IMR-90 (cell line): ENCODE results near the gene C9orf78. TPM values are rescaled to one million over a fixed set of nuclear protein-coding genes. Genes with fewer than 3 reads are reported as not detected.
A peak's percentile ranks its signal among the peaks of the same experiment; 100 is the strongest.

Experiments used
- ATAC-seq: fragments of 200-7000 bp; cut with Tn5 transposase; 2 replicates; pipeline ENCODE4 v1.9.1; 2020; ENCODE audit warnings: low read depth, mild to moderate bottlenecking, moderate library complexity
- BruUV-seq: library from RNA; stranded (reverse); fragments of 400-500 nt; replicated peaks from 2 replicates; lab custom pipeline; 2021; lab: Mats Ljungman, UMichigan
- CTCF ChIA-PET: fragments of 300-600 bp; formaldehyde crosslinking; extraction: SDS; loops from one replicate; lab custom pipeline; 2021; ENCODE audit warnings: antibody characterized with exemption; lab: Yijun Ruan, JAX
- POLR2A ChIA-PET: fragments of 300-600 bp; sonication (Branson Sonifier 250); formaldehyde crosslinking; loops from one replicate; lab custom pipeline; 2022; ENCODE audit warnings: antibody characterized with exemption; ENCODE audit not compliant: unreplicated experiment; lab: Charles Lee
- DNase-seq: peaks from one replicate; pipeline ENCODE4 v3.0.0; 2013
- H2AFZ ChIP-seq: replicated peaks from 2 replicates; pipeline ENCODE3; 2013; ENCODE audit warnings: low read length, mild to moderate bottlenecking; ENCODE audit not compliant: poor library complexity
- H2AK5ac ChIP-seq: 2 replicates; pipeline ENCODE4 v1.6.1; 2013; ENCODE audit warnings: low read depth, low read length, inconsistent platforms
- H2AK9ac ChIP-seq: replicated peaks from 2 replicates; pipeline ENCODE3; 2013; ENCODE audit warnings: mild to moderate bottlenecking, low read depth, low read length, moderate library complexity; ENCODE audit not compliant: poor library complexity
- H2BK120ac ChIP-seq: 2 replicates; pipeline ENCODE4 v1.6.1; 2013; ENCODE audit warnings: low read depth, low read length, inconsistent platforms
- H2BK15ac ChIP-seq: 3 replicates; pipeline ENCODE4 v1.6.1; 2013; ENCODE audit warnings: low read depth, low read length, inconsistent platforms
- H2BK20ac ChIP-seq: 2 replicates; pipeline ENCODE4 v1.6.1; 2013; ENCODE audit warnings: low read depth, mild to moderate bottlenecking, inconsistent platforms, low read length, moderate library complexity
- H2BK5ac ChIP-seq: 2 replicates; pipeline ENCODE4 v1.6.1; 2013; ENCODE audit warnings: mild to moderate bottlenecking, low read depth, low read length, inconsistent platforms; ENCODE audit not compliant: poor library complexity, severe bottlenecking
- H3K14ac ChIP-seq: replicated peaks from 2 replicates; pipeline ENCODE4 v1.6.1; 2013; ENCODE audit warnings: low read depth, low read length, inconsistent platforms
- H3K18ac ChIP-seq: 2 replicates; pipeline ENCODE4 v1.6.1; 2013; ENCODE audit warnings: low read depth, low read length, control low read depth
- H3K23ac ChIP-seq: 2 replicates; pipeline ENCODE4 v1.6.1; 2013; ENCODE audit warnings: low read depth, low read length, inconsistent platforms
- H3K27ac ChIP-seq: 2 replicates; pipeline ENCODE4 v1.5.1; 2013; ENCODE audit warnings: mild to moderate bottlenecking, control low read depth, low read length; ENCODE audit not compliant: insufficient read depth
- H3K27me3 ChIP-seq: 2 replicates; pipeline ENCODE4 v1.6.1; 2013; ENCODE audit warnings: low read length; ENCODE audit not compliant: control insufficient read depth, insufficient read depth
- H3K36me3 ChIP-seq: 2 replicates; pipeline ENCODE4 v1.6.1; 2013; ENCODE audit warnings: low read length, mixed read lengths; ENCODE audit not compliant: control insufficient read depth, insufficient read depth
- H3K4ac ChIP-seq: 2 replicates; pipeline ENCODE4 v1.6.1; 2013; ENCODE audit warnings: low read depth, low read length, inconsistent platforms
- H3K4me1 ChIP-seq: 2 replicates; pipeline ENCODE4 v1.6.1; 2013; ENCODE audit warnings: low read length, mixed read lengths; ENCODE audit not compliant: control insufficient read depth, insufficient read depth
- H3K4me2 ChIP-seq: 2 replicates; pipeline ENCODE4 v1.6.1; 2013; ENCODE audit warnings: low read depth, mild to moderate bottlenecking, control low read depth, low read length, moderate library complexity
- H3K4me3 ChIP-seq: 2 replicates; pipeline ENCODE4 v1.5.1; 2013; ENCODE audit warnings: low read depth, mild to moderate bottlenecking, control low read depth, low read length, moderate library complexity; ENCODE audit not compliant: insufficient read depth
- H3K56ac ChIP-seq: 2 replicates; pipeline ENCODE4 v1.6.1; 2013; ENCODE audit warnings: low read length, inconsistent platforms; ENCODE audit not compliant: insufficient read depth; ENCODE audit errors: extremely low read depth
- H3K79me1 ChIP-seq, 2 experiments: 2 replicates each; pipeline ENCODE4 v1.6.1; 2013; ENCODE audit warnings: low read length in 2 of 2, inconsistent platforms in 1 of 2, low read depth in 1 of 2
- H3K9ac ChIP-seq: 2 replicates; pipeline ENCODE4 v1.6.1; 2013; ENCODE audit warnings: low read depth, low read length, control low read depth
- H3K9me1 ChIP-seq: 2 replicates; pipeline ENCODE4 v1.6.1; 2013; ENCODE audit warnings: low read length, inconsistent platforms; ENCODE audit not compliant: insufficient read depth
- H3K9me3 ChIP-seq: 2 replicates; pipeline ENCODE4 v1.6.1; 2013; ENCODE audit warnings: low read length; ENCODE audit not compliant: control insufficient read depth, insufficient read depth
- H4K20me1 ChIP-seq: 2 replicates; pipeline ENCODE4 v1.6.1; 2013; ENCODE audit warnings: low read length, inconsistent platforms; ENCODE audit not compliant: insufficient read depth
- H4K5ac ChIP-seq: 2 replicates; pipeline ENCODE4 v1.6.1; 2013; ENCODE audit warnings: mild to moderate bottlenecking, low read depth, low read length, control low read depth
- H4K8ac ChIP-seq, 2 experiments: 2 replicates each; pipeline ENCODE4 v1.6.1; 2013; ENCODE audit warnings: low read depth in 2 of 2, low read length in 2 of 2, control low read depth in 1 of 2, inconsistent platforms in 1 of 2
- H4K91ac ChIP-seq: 2 replicates; pipeline ENCODE4 v1.6.1; 2013; ENCODE audit warnings: low read depth, low read length, inconsistent platforms; ENCODE audit not compliant: insufficient read depth
- FOS ChIP-seq: fragments of 150-350 bp; IDR thresholded peaks from 2 replicates; pipeline ENCODE4 v1.6.1; 2016; ENCODE audit warnings: low read depth, low read length
- MAZ ChIP-seq: IDR thresholded peaks from 2 replicates; pipeline ENCODE4 v1.6.1; 2012; ENCODE audit warnings: low read depth, mild to moderate bottlenecking, low read length, improper control_type of control experiment, moderate library complexity, borderline replicate concordance
- NFE2L2 ChIP-seq: fragments of 150-350 bp; IDR thresholded peaks from 2 replicates; pipeline ENCODE4 v1.6.1; 2016; ENCODE audit warnings: low read depth, mild to moderate bottlenecking, low read length
- RCOR1 ChIP-seq: IDR thresholded peaks from 2 replicates; pipeline ENCODE4 v1.6.1; 2012; ENCODE audit warnings: mild to moderate bottlenecking, low read length, improper control_type of control experiment; ENCODE audit not compliant: insufficient replicate concordance
- WGBS, 2 experiments: methylation state at CpG; one replicate each; pipeline versions ENCODE4 v1.1.5 to v1.1.7; 2013; ENCODE audit warnings: missing lambda C conversion rate in 2 of 2; ENCODE audit not compliant: insufficient read length in 1 of 2; ENCODE audit errors: extremely low coverage in 2 of 2; 5-methylcytosine and 5-hydroxymethylcytosine counted together
- dilution Hi-C: fragments of 300-500 bp; cut with HindIII; formaldehyde crosslinking; loops from one replicate; pipeline ENCODE4 v1.14.3; 2018; ENCODE audit warnings: low sequenced_read_pairs; ENCODE audit not compliant: unreplicated experiment
- in situ Hi-C: fragments of 300-500 bp; cut with MboI; formaldehyde crosslinking; loops from 3 replicates; pipeline ENCODE4 v1.14.3; 2019; ENCODE audit warnings: low sequenced_read_pairs, inconsistent platforms, mixed read lengths
- intact Hi-C: fragments of 100-400 bp; cut with micrococcal nuclease; formaldehyde crosslinking; loops from 2 replicates; pipeline ENCODE4 v1.10.0; 2022
- polyA plus RNA-seq, 3 experiments: library from polyadenylated mRNA; depleted of rRNA; stranded (reverse); fragments of >200 nt; gene quantifications; 2 replicates each; pipeline ENCODE4 v1.2.3, GENCODE V29; 2012; ENCODE audit warnings: low replicate concordance in 1 of 3
- total RNA-seq: library from RNA; depleted of rRNA; stranded (reverse); fragments of >200 nt; gene quantifications from 2 replicates; pipeline ENCODE4 v1.2.3, GENCODE V29; 2012

The C9orf78 gene
- total and polyA plus RNA-seq, 2 of the 4 experiments (the other 2 are of a cell fraction), result 29.8 to 46.0 TPM

- ATAC-seq, result peak; percentile 79
- CTCF ChIA-PET, result no interaction called here
- dilution Hi-C loops (no loop called here), intact Hi-C loops (loop anchor here (1.0 to 10.0 kb wide), 4 partner anchors 78 to 350 kb away; partner anchors contain the start of gene FNBP1), in situ Hi-C loops (loop anchor here (25.0 kb wide), 1 partner anchor 178 kb away; the partner anchor contains the start of gene GPR107)
- H3K27me3 ChIP-seq, result no peaks in the 10 kb centered on the region
- no TSS peak for BruUV-seq
- peak overlapping the region; percentile 61; the same call in 1 of the 2 replicates for H3K14ac ChIP-seq
- no peaks in the 10 kb centered on the region for H4K20me1 ChIP-seq
- peak overlapping the region; percentile 90 for H2AFZ ChIP-seq
- POLR2A ChIA-PET, result no interaction called here
- no peak overlapping the region for H3K56ac ChIP-seq
- H3K23ac ChIP-seq, result peak overlapping the region; percentile 24; the same call in 1 of the 2 replicates
- H2BK15ac ChIP-seq, result no peak overlapping the region
- H3K4ac ChIP-seq, result peak overlapping the region; percentile 79
- peaks cover 29% of the 10 kb centered on the region; the same call in 1 of the 2 replicates for H3K36me3 ChIP-seq
- H3K18ac ChIP-seq, result no peak overlapping the region
- peaks cover 0 to 3% of the 10 kb centered on the region in 2 experiments; a peak in 1 of 4 replicates for H3K79me1 ChIP-seq
- no peak overlapping the region; the same call in 1 of the 2 replicates for H2BK20ac ChIP-seq
- peak overlapping the region; percentile 67; the same call in 1 of the 2 replicates for H2AK5ac ChIP-seq
- peaks cover 17% of the 10 kb centered on the region for H3K9me1 ChIP-seq
- H3K4me1 ChIP-seq, result peaks cover 28% of the 10 kb centered on the region
- H3K9ac ChIP-seq, result 0 out of 2 replicates have a peak overlapping the region, but pooled peaks have one; percentile 3
- peak overlapping the region; percentile 87 for H3K4me2 ChIP-seq
- H3K9me3 ChIP-seq, result no peaks in the 10 kb centered on the region
- H3K27ac ChIP-seq, result no peak overlapping the region
- H3K4me3 ChIP-seq, result no peak overlapping the region
- H4K5ac ChIP-seq, result peak overlapping the region; percentile 27; the same call in 1 of the 2 replicates
- WGBS, 2 experiments, result 5% methylated on average over 4 of the region's 24 CpGs; no CpG with 5 or more reads in 1 of the 2 experiments
- H4K91ac ChIP-seq, result peak overlapping the region; percentile 73
- DNase-seq, result peak; percentile 71
- H2AK9ac ChIP-seq, result peak overlapping the region; percentile 67
- H4K8ac ChIP-seq, result peak overlapping the region; percentile 57 to 91
- H2BK120ac ChIP-seq, result no peak overlapping the region
- H2BK5ac ChIP-seq, result no peak overlapping the region
- TF ChIP-seq RCOR1 (no peak), MAZ (peak; percentile 75; the same call in 1 of the 2 replicates), FOS (no peak), NFE2L2 (no peak)
Observed at GRCh38 chr9:129884220-129885017, 49.3 kb upstream of the C9orf78 start.
